GM23248 (cell line): Measurements from ENCODE around the gene COL23A1.

ENCODE experiments used
- EZH2 ChIP-seq: fragments of 200-600 bp; sonication (generic); IDR thresholded peaks from 2 replicates; pipeline ENCODE4 v1.6.1; 2018; ENCODE audit warnings: antibody characterized with exemption, mild to moderate bottlenecking; ENCODE audit not compliant: insufficient read depth, poor library complexity, severe bottlenecking
- EZH2phosphoT487 ChIP-seq: fragments of 200-600 bp; sonication (generic); IDR thresholded peaks from 2 replicates; pipeline ENCODE4 v1.6.1; 2018; ENCODE audit warnings: antibody characterized with exemption, moderate library complexity, mild to moderate bottlenecking, low read depth; ENCODE audit not compliant: insufficient read depth

DNA sequence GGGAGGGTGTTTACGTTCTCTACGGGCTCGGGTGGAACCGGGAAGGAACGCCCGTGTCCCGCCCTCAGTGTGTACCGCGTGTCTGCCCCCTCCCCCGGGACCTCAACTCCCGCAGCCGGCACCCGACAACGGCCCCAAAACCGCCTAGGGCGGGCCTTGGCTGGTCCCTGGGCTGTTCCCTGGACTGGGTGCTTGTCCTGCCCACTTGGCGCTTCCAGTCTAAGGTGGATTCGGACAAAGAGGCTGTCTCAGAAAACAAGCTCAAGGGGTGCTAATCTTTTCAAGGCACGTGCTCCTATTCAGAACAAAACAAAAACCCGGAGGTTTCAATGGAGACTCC, 37.0 kb upstream of the COL23A1 start:
- TF ChIP-seq EZH2 (no peak), EZH2phosphoT487 (no peak)
